ENCODE measurements around the gene WDR38. TPM values are rescaled to one million over a fixed set of nuclear protein-coding genes. Genes with fewer than 3 reads are reported as not detected.

The WDR38 gene, protein sequence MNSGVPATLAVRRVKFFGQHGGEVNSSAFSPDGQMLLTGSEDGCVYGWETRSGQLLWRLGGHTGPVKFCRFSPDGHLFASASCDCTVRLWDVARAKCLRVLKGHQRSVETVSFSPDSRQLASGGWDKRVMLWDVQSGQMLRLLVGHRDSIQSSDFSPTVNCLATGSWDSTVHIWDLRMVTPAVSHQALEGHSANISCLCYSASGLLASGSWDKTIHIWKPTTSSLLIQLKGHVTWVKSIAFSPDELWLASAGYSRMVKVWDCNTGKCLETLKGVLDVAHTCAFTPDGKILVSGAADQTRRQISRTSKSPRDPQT
- not detected for polyA plus RNA-seq (2013, experiment 1 of 4)
- not detected for polyA plus RNA-seq (2013, experiment 2 of 4)
- polyA plus RNA-seq (2013, experiment 3 of 4): not detected
- polyA plus RNA-seq (2013, experiment 4 of 4): not detected

DNA sequence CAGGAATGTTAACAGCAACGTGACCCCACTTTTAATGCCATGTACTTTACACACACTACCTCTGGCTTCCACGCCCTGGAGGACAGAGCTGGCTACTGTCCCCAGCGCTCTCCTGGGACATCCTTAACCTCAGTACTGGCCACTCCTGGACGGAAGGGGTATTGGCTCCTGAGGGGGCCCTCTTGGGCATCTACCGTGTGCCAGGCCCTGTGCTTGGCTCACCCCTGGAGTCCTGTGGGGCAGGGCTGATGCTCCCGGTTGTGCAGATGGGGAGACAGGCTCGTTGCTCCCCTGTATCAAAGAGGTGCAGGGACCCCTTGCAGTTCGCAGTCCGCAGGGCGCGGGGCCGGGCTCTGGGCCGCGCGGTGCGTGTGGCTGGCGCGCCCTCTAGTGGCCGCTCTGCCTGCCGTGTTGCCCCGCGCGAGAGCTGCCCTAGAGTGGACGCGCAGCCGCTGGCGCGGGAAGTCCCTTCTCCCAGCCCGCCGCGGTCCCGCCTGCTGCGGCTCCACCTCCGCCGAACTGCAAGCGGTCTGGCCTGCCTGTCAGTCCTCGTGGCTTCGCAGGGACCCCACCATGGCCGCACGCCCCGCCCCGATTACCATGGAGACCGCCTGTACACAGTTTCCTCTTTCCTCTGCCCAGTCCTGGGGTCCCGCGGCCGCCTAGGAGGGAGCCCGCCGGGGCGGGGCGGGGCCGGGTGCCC lies at the start of gene WDR38:
WDR38 (plus strand) TSS at position 632 of the 703 bp plus-strand sequence. CDS start 72 bp downstream, outside the sequence.
- Histone ChIP-seq H3K36me3 (ENCODE audit: control insufficient read depth, insufficient read depth, low read length) (peaks cover 10% of the 10 kb centered on the region), H3K9me3 (ENCODE audit: control insufficient read depth, low read length) (no peaks in the 10 kb centered on the region), H3K4me3 (ENCODE audit: insufficient read depth, low read depth, low read length) (peak within 1 kb of the TSS; percentile 47), H3K27me3 (ENCODE audit: control insufficient read depth, insufficient read depth, low read length, poor library complexity, severe bottlenecking) (no peaks in the 10 kb centered on the region), H3K4me1 (ENCODE audit: control insufficient read depth, insufficient read depth, low read length) (no peaks in the 10 kb centered on the region), H3K27ac (ENCODE audit: insufficient read depth, low read depth, low read length, poor library complexity, severe bottlenecking) (no peak within 1 kb of the TSS)
- WGBS, 2 experiments: 3% methylated on average over 51 of the region's 51 CpGs

DNA sequence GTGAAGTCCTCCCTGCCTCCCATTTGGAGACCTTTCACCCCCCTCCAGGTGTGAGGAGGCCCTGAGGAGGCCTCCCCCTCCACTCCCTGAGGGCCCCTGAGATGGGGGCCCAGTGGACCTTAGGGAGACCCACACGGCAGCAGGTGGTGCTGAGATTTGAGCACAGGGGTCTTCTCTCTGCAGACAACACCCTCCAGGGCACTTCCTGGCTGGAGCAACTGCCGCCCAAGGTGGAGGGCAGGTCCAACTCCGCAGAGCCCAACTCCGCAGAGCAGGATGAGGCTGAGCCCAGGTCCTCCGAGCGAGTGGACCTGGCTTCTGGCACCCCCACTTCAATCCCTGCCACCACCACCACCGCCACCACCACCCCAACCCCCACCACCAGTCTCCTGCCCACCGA lies 49.3 kb upstream of the WDR38 start:
- WGBS, 2 experiments: 93 to 98% methylated on average over 8 of the region's 8 CpGs

DNA sequence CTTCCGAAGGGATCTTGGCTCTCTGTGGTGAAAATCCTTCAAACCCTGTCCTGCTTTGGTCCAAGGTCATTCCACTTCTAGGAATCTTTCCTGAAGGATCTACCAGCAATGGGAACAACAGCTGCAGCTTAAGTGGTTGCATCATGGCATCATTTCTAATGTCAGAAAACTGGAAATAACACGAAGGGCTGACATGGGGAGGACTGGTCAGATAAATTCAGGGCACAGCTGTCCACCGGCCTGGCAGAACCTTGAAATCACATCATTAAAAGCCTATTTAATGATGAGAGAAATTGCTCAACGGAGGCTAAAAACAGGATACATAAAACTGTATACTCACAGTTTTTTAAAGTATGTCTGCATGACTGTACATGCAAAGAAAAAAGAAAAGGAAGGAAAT lies 48.1 kb upstream of the WDR38 start:
- 94 to 99% methylated on average over 3 to 4 of the region's 4 CpGs for WGBS, 2 experiments
- Histone ChIP-seq H3K4me1 (ENCODE audit: control insufficient read depth, insufficient read depth, low read length) (peaks cover under 1% of the 10 kb centered on the region), H3K27me3 (ENCODE audit: control insufficient read depth, insufficient read depth, low read length, poor library complexity, severe bottlenecking) (no peaks in the 10 kb centered on the region), H3K4me3 (ENCODE audit: insufficient read depth, low read depth, low read length) (no peak overlapping the region), H3K27ac (ENCODE audit: insufficient read depth, low read depth, low read length, poor library complexity, severe bottlenecking) (no peak overlapping the region), H3K36me3 (ENCODE audit: control insufficient read depth, insufficient read depth, low read length) (no peaks in the 10 kb centered on the region), H3K9me3 (ENCODE audit: control insufficient read depth, low read length) (no peaks in the 10 kb centered on the region)

More for the DNA sequence above, 49.3 kb upstream of the WDR38 start:
- no peak overlapping the region for H3K27ac ChIP-seq (ENCODE audit: insufficient read depth, low read depth, low read length, poor library complexity, severe bottlenecking)
- H3K4me3 ChIP-seq (ENCODE audit: insufficient read depth, low read depth, low read length): no peak overlapping the region
- H3K27me3 ChIP-seq (ENCODE audit: control insufficient read depth, insufficient read depth, low read length, poor library complexity, severe bottlenecking): no peaks in the 10 kb centered on the region
- H3K4me1 ChIP-seq (ENCODE audit: control insufficient read depth, insufficient read depth, low read length): no peaks in the 10 kb centered on the region
- no peaks in the 10 kb centered on the region for H3K36me3 ChIP-seq (ENCODE audit: control insufficient read depth, insufficient read depth, low read length)
- no peaks in the 10 kb centered on the region for H3K9me3 ChIP-seq (ENCODE audit: control insufficient read depth, low read length)

DNA sequence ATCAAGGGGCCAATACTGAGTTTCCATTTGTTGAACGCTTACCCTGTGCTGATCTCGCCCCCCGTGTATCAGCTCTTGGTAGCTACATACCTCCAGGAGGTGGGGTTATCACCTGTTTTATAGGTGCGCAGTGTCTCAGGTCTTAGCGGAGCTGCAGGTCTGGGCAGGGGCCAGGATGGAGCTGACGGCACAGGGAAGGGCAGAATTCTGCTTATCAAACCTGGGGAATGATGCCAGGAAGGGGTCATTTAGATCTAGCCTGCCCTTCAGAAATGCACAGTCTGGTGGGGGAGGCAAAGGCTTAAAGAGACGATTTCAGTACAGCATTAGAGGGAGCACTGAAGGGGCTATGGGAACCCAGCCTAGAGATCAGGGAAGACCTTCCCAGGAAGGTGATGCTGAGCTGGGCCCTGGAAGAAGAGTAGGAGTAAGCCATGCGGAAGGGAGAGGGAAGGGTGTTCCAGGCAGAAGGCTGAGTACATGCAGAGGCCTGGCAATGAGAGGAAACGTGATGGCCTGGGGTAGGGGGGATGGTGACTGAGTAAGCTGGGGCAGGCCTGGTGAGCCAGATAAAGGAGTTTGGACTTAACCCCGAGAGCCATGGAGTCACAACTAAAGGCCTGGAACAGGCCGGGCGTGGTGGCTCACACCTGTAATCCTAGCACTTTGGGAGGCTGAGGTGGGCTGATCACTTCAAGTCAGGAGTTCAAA lies 44.9 kb upstream of the WDR38 start:
- no peaks in the 10 kb centered on the region for H3K9me3 ChIP-seq (ENCODE audit: control insufficient read depth, low read length)
- no peak overlapping the region for H3K27ac ChIP-seq (ENCODE audit: insufficient read depth, low read depth, low read length, poor library complexity, severe bottlenecking)
- WGBS, 2 experiments: 92% methylated on average over 12 of the region's 12 CpGs
- H3K4me3 ChIP-seq (ENCODE audit: insufficient read depth, low read depth, low read length): no peak overlapping the region
- H3K27me3 ChIP-seq (ENCODE audit: control insufficient read depth, insufficient read depth, low read length, poor library complexity, severe bottlenecking): no peaks in the 10 kb centered on the region
- no peaks in the 10 kb centered on the region for H3K36me3 ChIP-seq (ENCODE audit: control insufficient read depth, insufficient read depth, low read length)
- peaks cover 29% of the 10 kb centered on the region for H3K4me1 ChIP-seq (ENCODE audit: control insufficient read depth, insufficient read depth, low read length)

DNA sequence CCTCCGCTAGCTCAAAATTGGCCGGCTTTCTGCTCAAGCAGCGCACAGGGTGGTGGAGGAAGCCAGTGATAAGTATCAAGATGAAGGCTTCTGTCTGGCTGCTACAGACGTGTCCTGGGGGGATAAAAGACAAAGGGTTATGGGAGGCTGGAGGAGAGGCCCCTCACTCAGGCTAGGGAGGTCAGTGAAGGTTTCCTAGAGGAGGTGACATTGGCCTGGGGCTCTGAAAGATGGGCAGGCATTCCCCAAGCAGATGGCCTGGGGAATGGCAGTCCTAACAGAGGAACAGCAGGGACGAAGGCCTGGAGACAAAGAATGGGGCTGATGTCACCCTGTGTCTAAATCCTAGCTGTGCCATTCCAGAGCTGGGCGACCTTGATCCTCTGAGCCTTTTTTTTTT lies 44.0 kb upstream of the WDR38 start:
- Histone ChIP-seq H3K4me1 (ENCODE audit: control insufficient read depth, insufficient read depth, low read length) (peaks cover 32% of the 10 kb centered on the region), H3K9me3 (ENCODE audit: control insufficient read depth, low read length) (no peaks in the 10 kb centered on the region), H3K27ac (ENCODE audit: insufficient read depth, low read depth, low read length, poor library complexity, severe bottlenecking) (no peak overlapping the region), H3K4me3 (ENCODE audit: insufficient read depth, low read depth, low read length) (no peak overlapping the region), H3K36me3 (ENCODE audit: control insufficient read depth, insufficient read depth, low read length) (no peaks in the 10 kb centered on the region), H3K27me3 (ENCODE audit: control insufficient read depth, insufficient read depth, low read length, poor library complexity, severe bottlenecking) (no peaks in the 10 kb centered on the region)
- WGBS, 2 experiments: 95 to 96% methylated on average over 6 of the region's 6 CpGs

DNA sequence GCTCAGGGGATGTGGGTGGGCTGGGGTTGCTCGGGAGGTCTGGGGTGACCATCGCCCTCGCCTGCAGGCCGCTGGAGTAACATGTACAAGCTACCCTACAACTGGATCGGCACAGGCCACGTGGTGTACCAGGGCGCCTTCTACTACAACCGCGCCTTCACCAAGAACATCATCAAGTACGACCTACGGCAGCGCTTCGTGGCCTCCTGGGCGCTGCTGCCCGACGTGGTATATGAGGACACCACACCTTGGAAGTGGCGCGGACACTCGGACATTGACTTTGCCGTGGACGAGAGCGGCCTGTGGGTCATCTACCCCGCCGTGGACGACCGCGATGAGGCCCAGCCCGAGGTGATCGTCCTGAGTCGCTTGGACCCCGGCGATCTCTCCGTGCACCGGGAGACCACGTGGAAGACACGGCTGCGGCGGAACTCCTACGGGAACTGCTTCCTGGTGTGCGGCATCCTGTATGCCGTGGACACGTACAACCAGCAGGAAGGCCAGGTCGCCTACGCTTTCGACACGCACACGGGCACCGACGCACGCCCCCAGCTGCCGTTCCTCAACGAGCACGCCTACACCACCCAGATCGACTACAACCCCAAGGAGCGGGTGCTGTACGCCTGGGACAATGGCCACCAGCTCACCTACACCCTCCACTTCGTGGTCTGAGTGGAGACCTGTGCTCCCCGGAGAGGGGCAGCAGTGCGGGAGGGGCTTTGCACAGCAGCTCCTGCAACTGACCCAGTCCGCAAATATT lies 43.3 kb upstream of the WDR38 start:
- Histone ChIP-seq H3K9me3 (ENCODE audit: control insufficient read depth, low read length) (no peaks in the 10 kb centered on the region), H3K36me3 (ENCODE audit: control insufficient read depth, insufficient read depth, low read length) (no peaks in the 10 kb centered on the region), H3K4me3 (ENCODE audit: insufficient read depth, low read depth, low read length) (no peak overlapping the region), H3K27ac (ENCODE audit: insufficient read depth, low read depth, low read length, poor library complexity, severe bottlenecking) (no peak overlapping the region), H3K4me1 (ENCODE audit: control insufficient read depth, insufficient read depth, low read length) (peaks cover 32% of the 10 kb centered on the region), H3K27me3 (ENCODE audit: control insufficient read depth, insufficient read depth, low read length, poor library complexity, severe bottlenecking) (no peaks in the 10 kb centered on the region)
- 95 to 96% methylated on average over 60 of the region's 60 CpGs for WGBS, 2 experiments

DNA sequence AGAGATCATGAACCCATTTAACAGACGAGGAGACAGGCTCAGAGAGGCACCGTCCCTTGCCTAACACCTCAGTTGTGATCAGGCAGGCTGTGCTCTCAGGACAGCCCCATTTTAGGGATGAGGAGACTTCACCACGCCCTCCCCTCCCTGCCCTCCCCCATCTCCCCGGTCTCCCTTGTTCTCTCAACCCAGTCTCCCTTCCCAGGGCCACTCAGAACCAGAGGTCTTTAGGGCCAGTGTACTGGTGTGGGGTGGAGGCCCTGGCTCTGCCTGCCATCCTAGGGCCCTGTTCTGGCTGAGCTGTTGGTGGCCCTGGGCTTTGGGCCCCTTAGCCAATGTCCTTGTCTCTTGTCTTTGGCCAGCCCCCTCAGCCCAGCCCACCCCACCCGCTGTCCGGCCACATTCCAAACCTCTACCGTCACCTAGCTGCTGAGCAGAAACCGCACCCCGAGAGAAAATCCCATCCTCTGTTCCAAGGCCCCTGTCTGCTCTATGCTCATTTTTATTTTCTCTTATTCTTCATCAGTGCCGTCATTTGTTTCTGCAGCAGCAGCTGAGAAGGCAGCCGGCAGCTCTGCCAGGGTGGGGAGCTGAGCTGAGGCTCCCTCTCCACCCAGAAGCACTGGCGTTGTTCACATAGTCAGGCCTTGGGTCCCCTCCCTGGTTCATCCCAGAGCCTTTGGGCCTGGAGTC lies 42.5 kb upstream of the WDR38 start:
- Histone ChIP-seq H3K27ac (ENCODE audit: insufficient read depth, low read depth, low read length, poor library complexity, severe bottlenecking) (peak overlapping the region; percentile 79), H3K4me3 (ENCODE audit: insufficient read depth, low read depth, low read length) (no peak overlapping the region), H3K36me3 (ENCODE audit: control insufficient read depth, insufficient read depth, low read length) (no peaks in the 10 kb centered on the region), H3K4me1 (ENCODE audit: control insufficient read depth, insufficient read depth, low read length) (peaks cover 32% of the 10 kb centered on the region), H3K27me3 (ENCODE audit: control insufficient read depth, insufficient read depth, low read length, poor library complexity, severe bottlenecking) (no peaks in the 10 kb centered on the region), H3K9me3 (ENCODE audit: control insufficient read depth, low read length) (no peaks in the 10 kb centered on the region)
- WGBS, 2 experiments: 24 to 29% methylated on average over 12 of the region's 12 CpGs

DNA sequence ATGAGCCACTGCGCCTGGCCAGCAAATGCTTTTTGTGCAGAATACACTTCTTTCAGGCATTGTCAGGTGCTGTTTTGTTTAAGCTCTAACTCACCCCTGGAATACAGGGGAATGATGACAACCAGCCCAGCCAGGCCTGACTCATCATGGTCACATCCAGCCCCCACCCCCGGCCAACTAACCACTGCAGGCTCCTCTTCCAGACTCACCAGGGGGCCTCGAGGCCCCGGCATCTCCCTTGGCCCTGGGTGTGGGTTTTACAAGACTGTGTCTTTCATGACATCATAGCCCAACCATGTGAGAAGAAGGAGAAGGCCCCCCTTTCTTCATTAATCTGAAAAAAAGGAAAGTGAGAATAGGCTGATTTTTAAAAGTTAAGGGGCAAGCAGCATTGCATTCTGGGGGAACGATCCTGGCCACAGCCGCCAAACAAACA lies 40.8 kb upstream of the WDR38 start:
- H3K4me3 ChIP-seq (ENCODE audit: insufficient read depth, low read depth, low read length): no peak overlapping the region
- 62 to 77% methylated on average over 3 to 6 of the region's 6 CpGs for WGBS, 2 experiments
- no peaks in the 10 kb centered on the region for H3K27me3 ChIP-seq (ENCODE audit: control insufficient read depth, insufficient read depth, low read length, poor library complexity, severe bottlenecking)
- no peaks in the 10 kb centered on the region for H3K9me3 ChIP-seq (ENCODE audit: control insufficient read depth, low read length)
- H3K27ac ChIP-seq (ENCODE audit: insufficient read depth, low read depth, low read length, poor library complexity, severe bottlenecking): no peak overlapping the region
- no peaks in the 10 kb centered on the region for H3K36me3 ChIP-seq (ENCODE audit: control insufficient read depth, insufficient read depth, low read length)
- H3K4me1 ChIP-seq (ENCODE audit: control insufficient read depth, insufficient read depth, low read length): peaks cover 32% of the 10 kb centered on the region

DNA sequence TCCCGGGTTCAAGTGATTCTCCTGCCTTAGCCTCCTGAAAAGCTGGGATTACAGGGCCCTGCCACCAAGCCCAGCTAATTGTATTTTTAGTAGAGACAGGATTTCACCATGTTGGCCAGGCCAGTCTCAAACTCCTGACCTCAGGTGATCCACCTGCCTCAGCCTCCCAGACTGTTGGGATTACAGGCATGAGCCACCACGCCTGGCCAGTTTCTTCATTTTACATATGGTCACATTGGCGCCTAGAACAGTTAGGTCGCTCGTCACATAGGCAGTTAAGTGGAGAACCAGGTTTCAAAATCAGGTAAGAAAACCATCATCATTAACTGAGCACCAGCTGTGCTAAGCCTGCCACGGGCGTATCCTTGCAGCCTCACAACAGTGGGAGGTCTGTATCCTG lies 40.2 kb upstream of the WDR38 start:
- Histone ChIP-seq H3K27ac (ENCODE audit: insufficient read depth, low read depth, low read length, poor library complexity, severe bottlenecking) (no peak overlapping the region), H3K36me3 (ENCODE audit: control insufficient read depth, insufficient read depth, low read length) (no peaks in the 10 kb centered on the region), H3K4me1 (ENCODE audit: control insufficient read depth, insufficient read depth, low read length) (peaks cover 32% of the 10 kb centered on the region), H3K9me3 (ENCODE audit: control insufficient read depth, low read length) (no peaks in the 10 kb centered on the region), H3K4me3 (ENCODE audit: insufficient read depth, low read depth, low read length) (no peak overlapping the region), H3K27me3 (ENCODE audit: control insufficient read depth, insufficient read depth, low read length, poor library complexity, severe bottlenecking) (no peaks in the 10 kb centered on the region)
- 80 to 81% methylated on average over 7 of the region's 7 CpGs for WGBS, 2 experiments
